ENCODE results near the gene ACSF2. TPM values are rescaled to one million over a fixed set of nuclear protein-coding genes. Genes with fewer than 3 reads are reported as not detected.

ACSF2 gene
- total RNA-seq, 3 donors from 2014 or later: 3.7 to 4.3 (median 4.3) TPM

GRCh38 chr17:50495217-50495823 lies 69.3 kb downstream of the ACSF2 start:
- H3K36me3 Mint-ChIP-seq (ENCODE audit: insufficient read depth): peaks cover 2% of the 10 kb centered on the region
- no peaks in the 10 kb centered on the region for H3K4me1 Mint-ChIP-seq (ENCODE audit: low read depth)
- no peak overlapping the region for H3K4me3 Mint-ChIP-seq
- ATAC-seq: no peak
- no peaks in the 10 kb centered on the region for H3K9me3 Mint-ChIP-seq
- no peak for DNase-seq
- peaks cover 2% of the 10 kb centered on the region for H3K27me3 Mint-ChIP-seq (ENCODE audit: low read depth)

DNA sequence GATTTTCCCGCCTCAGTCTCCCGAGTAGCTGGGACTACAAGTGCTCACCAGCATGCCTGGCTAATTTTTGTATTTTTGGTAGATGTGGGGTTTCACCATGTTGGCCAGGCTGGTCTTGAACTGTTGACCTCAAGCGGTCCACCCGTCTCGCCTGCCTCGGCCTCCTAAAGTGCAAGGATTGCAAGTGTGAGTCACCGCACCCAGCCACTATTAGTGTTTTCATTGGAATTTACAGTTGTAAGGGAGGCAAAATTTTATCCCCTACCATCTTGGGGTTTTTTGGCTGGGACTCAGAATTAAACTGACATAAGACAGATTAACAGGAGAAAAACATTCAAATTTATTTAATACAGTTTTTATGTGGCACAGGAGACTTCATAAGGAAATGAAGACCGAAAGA lies 69.9 kb downstream of the ACSF2 start:
- ATAC-seq (no peak), DNase-seq (no peak)
- Mint-ChIP-seq H3K4me3 (no peak overlapping the region), H3K36me3 (ENCODE audit: insufficient read depth) (peaks cover 2% of the 10 kb centered on the region), H3K9me3 (no peaks in the 10 kb centered on the region), H3K4me1 (ENCODE audit: low read depth) (no peaks in the 10 kb centered on the region), H3K27me3 (ENCODE audit: low read depth) (peaks cover 2% of the 10 kb centered on the region)

- Mint-ChIP-seq H3K27me3 (ENCODE audit: low read depth) (peaks cover 2% of the 10 kb centered on the region), H3K4me3 (no peak overlapping the region), H3K4me1 (ENCODE audit: low read depth) (no peaks in the 10 kb centered on the region), H3K9me3 (no peaks in the 10 kb centered on the region), H3K36me3 (ENCODE audit: insufficient read depth) (no peaks in the 10 kb centered on the region)
- ATAC-seq (no peak), DNase-seq (no peak)
Measured at GRCh38 chr17:50498021-50498874, 72.2 kb downstream of the ACSF2 start.

DNA sequence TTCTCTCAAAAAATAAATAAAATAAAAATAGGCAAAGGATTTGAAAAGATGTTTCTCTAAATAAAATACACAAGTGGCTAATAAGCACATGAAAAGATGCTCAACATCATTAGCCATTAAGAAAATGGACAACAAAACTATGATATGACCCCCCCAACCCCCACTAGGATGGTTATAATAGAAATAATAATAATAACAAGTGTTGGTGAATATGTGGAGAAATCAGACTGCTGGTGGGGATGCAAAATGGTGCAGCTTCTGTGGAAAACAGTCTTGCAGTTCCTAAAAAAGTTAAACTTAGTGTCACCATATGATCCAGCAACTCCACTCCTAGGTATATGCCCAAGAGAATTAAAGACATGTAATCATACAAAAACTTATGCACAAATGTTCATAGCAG lies 73.3 kb downstream of the ACSF2 start:
- Mint-ChIP-seq H3K9me3 (no peaks in the 10 kb centered on the region), H3K36me3 (ENCODE audit: insufficient read depth) (no peaks in the 10 kb centered on the region), H3K27me3 (ENCODE audit: low read depth) (peaks cover 2% of the 10 kb centered on the region), H3K4me3 (no peak overlapping the region), H3K4me1 (ENCODE audit: low read depth) (peaks cover 5% of the 10 kb centered on the region)
- no peak for ATAC-seq
- DNase-seq: no peak

- Mint-ChIP-seq H3K36me3 (ENCODE audit: insufficient read depth) (no peaks in the 10 kb centered on the region), H3K27me3 (ENCODE audit: low read depth) (peaks cover 2% of the 10 kb centered on the region), H3K4me1 (ENCODE audit: low read depth) (peaks cover 8% of the 10 kb centered on the region), H3K4me3 (no peak overlapping the region), H3K9me3 (no peaks in the 10 kb centered on the region)
- ATAC-seq: no peak
- DNase-seq: no peak
Measured at GRCh38 chr17:50499721-50500120, 73.7 kb downstream of the ACSF2 start.

GRCh38 chr17:50501054-50501453 lies 75.0 kb downstream of the ACSF2 start:
- Mint-ChIP-seq H3K4me3 (no peak overlapping the region), H3K36me3 (ENCODE audit: insufficient read depth) (no peaks in the 10 kb centered on the region), H3K4me1 (ENCODE audit: low read depth) (peaks cover 9% of the 10 kb centered on the region), H3K9me3 (no peaks in the 10 kb centered on the region), H3K27me3 (ENCODE audit: low read depth) (peaks cover 2% of the 10 kb centered on the region)
- DNase-seq (no peak), ATAC-seq (no peak)

- peak in 1 of 2 donors; percentile 27 for ATAC-seq
- H3K4me3 Mint-ChIP-seq: no peak overlapping the region
- DNase-seq: no peak
- H3K4me1 Mint-ChIP-seq (ENCODE audit: low read depth): peaks cover 9% of the 10 kb centered on the region
- peaks cover 2% of the 10 kb centered on the region for H3K27me3 Mint-ChIP-seq (ENCODE audit: low read depth)
- no peaks in the 10 kb centered on the region for H3K9me3 Mint-ChIP-seq
- no peaks in the 10 kb centered on the region for H3K36me3 Mint-ChIP-seq (ENCODE audit: insufficient read depth)
Measured at GRCh38 chr17:50502301-50502990, 76.4 kb downstream of the ACSF2 start.

GRCh38 chr17:50505591-50506130 lies 79.6 kb downstream of the ACSF2 start:
- DNase-seq: no peak
- no peak for ATAC-seq
- H3K9me3 Mint-ChIP-seq: no peaks in the 10 kb centered on the region
- no peaks in the 10 kb centered on the region for H3K27me3 Mint-ChIP-seq (ENCODE audit: low read depth)
- no peak overlapping the region for H3K4me3 Mint-ChIP-seq
- peaks cover 30% of the 10 kb centered on the region for H3K4me1 Mint-ChIP-seq (ENCODE audit: low read depth)
- H3K36me3 Mint-ChIP-seq (ENCODE audit: insufficient read depth): no peaks in the 10 kb centered on the region

DNA sequence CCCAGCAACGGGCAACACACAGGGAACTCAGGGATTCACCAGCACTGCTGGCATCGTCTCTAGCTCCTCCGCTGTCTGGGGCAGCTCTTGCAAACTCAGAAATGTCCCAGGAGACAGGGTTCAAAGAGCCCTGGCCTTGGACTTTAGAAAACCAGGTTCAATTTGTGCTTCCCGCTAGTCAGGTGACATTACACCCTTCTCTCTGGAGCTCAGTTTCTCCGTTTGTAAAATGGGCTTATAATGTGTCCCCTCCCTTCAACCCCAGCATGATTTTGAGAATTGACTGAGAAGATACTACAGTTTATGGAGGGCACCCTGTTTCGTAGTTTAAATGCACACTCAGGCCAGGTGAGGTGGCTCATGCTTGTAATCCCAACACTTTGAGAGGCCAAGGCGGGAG lies 80.3 kb downstream of the ACSF2 start:
- H3K27me3 Mint-ChIP-seq (ENCODE audit: low read depth): no peaks in the 10 kb centered on the region
- H3K9me3 Mint-ChIP-seq: no peaks in the 10 kb centered on the region
- DNase-seq (no peak), ATAC-seq (no peak)
- no peak overlapping the region for H3K4me3 Mint-ChIP-seq
- H3K36me3 Mint-ChIP-seq (ENCODE audit: insufficient read depth): no peaks in the 10 kb centered on the region
- peaks cover 37% of the 10 kb centered on the region for H3K4me1 Mint-ChIP-seq (ENCODE audit: low read depth)

DNA sequence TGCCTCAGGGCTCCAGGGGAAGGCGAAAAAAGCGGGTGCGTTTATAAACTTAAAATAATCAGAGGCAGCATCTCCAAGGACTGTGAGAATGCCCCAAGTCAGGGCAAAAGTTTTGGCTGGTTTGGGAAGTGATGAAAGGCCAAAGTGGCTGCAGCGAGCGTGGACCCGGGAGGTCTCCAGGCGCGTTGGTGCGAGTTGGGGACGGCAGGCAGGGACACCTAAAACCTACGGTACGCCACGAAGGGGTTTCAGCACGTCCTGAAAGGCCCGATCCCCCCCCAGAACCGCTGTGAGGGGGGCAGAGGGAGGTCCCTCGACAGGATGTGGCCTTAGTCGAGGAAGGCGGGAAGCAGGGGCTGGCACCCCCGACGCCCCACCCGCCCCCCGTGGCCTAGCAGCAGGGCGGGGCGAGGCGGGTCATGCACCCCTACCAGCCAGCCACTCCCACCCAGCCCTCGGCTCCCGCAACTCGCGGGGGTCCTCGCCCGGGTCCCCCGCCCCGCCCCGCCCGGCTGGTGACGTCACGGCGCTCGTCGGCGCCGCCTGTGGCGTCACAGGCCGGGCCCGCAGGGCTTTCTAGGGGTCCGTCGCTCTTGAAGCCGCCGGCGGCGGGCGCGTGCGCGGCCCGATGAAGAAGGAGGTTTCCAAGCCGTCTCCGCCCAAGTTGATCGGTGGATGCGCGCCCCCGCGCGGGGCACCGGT lies 82.0 kb downstream of the ACSF2 start, which contains the start of gene MYCBPAP:
Gene MYCBPAP, plus strand, starts transcription at position 569 of the 702 bp plus-strand sequence. CDS start 236 bp downstream, outside the sequence.
- Mint-ChIP-seq H3K4me1 (ENCODE audit: low read depth) (peaks cover 47% of the 10 kb centered on the region), H3K27me3 (ENCODE audit: low read depth) (no peaks in the 10 kb centered on the region), H3K9me3 (no peaks in the 10 kb centered on the region), H3K4me3 (peak within 1 kb of the TSS; percentile 86), H3K36me3 (ENCODE audit: insufficient read depth) (no peaks in the 10 kb centered on the region)
- DNase-seq (peak; percentile 46), ATAC-seq (peak; percentile 67 to 79)

- Mint-ChIP-seq H3K4me3 (peak overlapping the region; percentile 85), H3K36me3 (ENCODE audit: insufficient read depth) (no peaks in the 10 kb centered on the region), H3K9me3 (no peaks in the 10 kb centered on the region), H3K27me3 (ENCODE audit: low read depth) (no peaks in the 10 kb centered on the region), H3K4me1 (ENCODE audit: low read depth) (peaks cover 44% of the 10 kb centered on the region)
- DNase-seq (no peak), ATAC-seq (no peak)
Measured at GRCh38 chr17:50508573-50509460, 82.8 kb downstream of the ACSF2 start.

DNA sequence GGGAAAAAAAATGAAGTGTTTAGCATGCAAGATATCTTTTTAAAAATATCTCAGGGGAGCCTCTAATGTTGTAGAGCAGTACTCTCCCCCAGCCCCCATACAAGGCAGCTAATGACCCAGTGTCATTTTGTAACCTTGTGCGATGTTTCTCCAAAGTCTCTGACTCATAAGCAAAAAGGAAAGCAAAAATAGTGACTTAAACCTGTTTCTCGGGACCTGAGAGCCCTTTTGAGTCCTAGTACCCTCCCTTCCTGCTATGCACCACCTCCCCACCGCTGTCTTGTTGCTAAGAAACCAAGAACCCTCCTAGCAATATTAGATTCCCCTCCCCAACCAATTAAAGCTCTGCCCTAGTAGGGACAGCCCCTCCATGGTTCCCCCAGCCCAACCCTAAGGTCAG lies 85.0 kb downstream of the ACSF2 start:
- DNase-seq (no peak), ATAC-seq (peak; percentile 78 to 83)
- Mint-ChIP-seq H3K36me3 (ENCODE audit: insufficient read depth) (no peaks in the 10 kb centered on the region), H3K9me3 (no peaks in the 10 kb centered on the region), H3K4me3 (peak overlapping the region; percentile 33), H3K27me3 (ENCODE audit: low read depth) (no peaks in the 10 kb centered on the region), H3K4me1 (ENCODE audit: low read depth) (peaks cover 38% of the 10 kb centered on the region)

DNA sequence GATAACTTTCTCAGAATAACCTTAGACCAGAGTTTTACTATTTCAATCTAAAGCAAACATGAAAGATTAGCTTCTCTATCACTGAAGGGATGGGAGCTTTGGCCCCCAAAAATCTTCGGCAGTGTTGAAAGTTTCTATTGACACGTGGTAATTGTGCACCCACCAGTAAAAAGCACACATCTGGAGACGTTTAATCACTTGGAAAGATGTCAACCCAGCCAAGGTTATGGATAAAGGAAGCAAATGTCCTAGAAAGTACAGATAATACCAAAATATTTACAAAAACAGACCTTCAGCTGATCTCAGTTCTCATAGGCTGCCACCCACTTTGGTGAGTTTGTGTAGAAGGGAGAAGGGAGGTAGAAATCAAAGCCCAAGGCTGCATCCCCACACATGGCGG lies 87.5 kb downstream of the ACSF2 start:
- Mint-ChIP-seq H3K36me3 (ENCODE audit: insufficient read depth) (no peaks in the 10 kb centered on the region), H3K4me1 (ENCODE audit: low read depth) (peaks cover 40% of the 10 kb centered on the region), H3K27me3 (ENCODE audit: low read depth) (no peaks in the 10 kb centered on the region), H3K9me3 (no peaks in the 10 kb centered on the region), H3K4me3 (no peak overlapping the region)
- ATAC-seq (no peak), DNase-seq (no peak)
